ENCODE measurements around the gene SCEL.

The SCEL gene

DNA sequence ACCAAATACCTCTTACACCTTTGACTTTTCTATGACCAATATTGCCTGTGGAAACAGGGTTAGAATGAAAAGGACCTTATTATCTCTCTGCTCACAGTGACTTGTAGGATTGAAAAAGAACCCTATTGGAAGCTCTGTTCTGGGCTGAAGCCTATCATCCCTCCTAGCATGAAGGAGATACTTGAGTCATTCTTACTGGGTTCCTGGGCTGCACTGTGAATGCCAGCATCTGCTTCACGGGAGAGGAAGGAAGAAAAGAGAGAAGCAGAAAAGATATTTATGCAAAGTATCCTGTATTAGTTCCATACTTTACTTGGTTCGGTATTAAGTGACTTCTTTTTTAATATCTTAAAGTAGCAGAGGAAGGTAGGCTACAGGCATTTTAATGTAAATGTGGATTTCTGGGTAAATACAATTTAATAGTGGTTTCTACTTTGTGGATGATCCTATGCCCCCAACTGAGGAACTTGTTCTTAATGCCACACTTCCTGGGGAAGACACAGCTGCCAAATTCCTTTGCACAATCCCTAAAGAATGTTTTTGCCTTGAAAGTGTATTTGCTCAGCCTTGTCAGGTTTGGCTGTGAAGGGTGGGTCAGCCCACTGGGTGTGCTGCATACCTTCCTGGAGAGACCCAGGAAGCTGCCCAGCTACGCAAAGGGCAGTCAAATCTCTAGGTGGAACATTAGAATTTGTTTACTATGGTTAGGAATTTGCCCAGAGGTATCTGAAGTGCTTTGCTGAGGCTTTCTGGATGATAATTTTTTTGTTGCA, 13.7 kb upstream of the SCEL start:
- no peak for DNase-seq (ENCODE audit: low spot score)

GRCh38 chr13:77522444-77522843, 13.1 kb upstream of the SCEL start:
- DNase-seq (ENCODE audit: low spot score), result no peak

- DNase-seq (ENCODE audit: low spot score), result no peak
These were observed 12.1 kb upstream of the SCEL start for GRCh38 chr13:77523386-77523785.

DNA sequence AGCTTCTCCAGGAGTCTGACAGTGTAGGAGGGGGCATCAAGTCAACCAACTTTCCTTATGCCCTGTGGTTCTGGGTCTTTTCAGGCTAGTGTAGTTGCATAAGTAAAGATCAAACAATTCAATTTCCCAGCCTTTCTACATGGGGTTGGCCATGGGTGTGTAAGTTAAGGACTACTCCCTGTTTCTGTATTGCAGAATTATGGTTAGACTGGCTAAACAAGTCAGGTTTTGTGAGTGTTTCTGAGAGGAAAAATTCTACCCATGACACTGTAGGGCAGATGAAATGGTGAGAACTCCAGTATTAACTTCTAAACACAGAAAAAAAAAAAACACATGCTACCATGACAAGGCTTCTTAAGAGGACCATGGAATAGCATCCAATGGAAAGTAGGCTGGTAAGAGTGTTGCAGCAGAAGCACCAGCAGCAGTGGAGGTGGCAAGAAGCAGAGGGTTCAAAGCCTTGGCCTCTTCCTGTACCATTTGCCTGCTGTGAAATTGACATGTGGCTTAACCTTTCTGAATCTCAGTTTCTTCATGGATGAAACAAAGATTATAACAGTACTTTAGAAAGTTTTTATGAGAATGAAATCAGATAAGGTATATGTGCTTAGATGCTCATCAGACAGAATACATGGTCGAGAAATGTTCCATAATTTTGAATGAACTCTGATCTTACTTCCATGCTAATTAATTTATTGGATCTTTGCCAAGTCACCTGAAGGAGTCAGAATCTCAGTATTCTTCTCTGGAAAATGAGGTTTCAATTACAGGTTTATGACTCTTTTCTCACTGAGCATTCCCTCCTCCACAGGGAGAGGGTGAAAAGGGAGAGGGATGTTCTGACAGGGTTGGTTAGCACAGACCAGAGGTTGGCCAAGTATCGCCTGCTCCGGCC, 11.4 kb upstream of the SCEL start:
- DNase-seq (ENCODE audit: low spot score), result no peak

DNA sequence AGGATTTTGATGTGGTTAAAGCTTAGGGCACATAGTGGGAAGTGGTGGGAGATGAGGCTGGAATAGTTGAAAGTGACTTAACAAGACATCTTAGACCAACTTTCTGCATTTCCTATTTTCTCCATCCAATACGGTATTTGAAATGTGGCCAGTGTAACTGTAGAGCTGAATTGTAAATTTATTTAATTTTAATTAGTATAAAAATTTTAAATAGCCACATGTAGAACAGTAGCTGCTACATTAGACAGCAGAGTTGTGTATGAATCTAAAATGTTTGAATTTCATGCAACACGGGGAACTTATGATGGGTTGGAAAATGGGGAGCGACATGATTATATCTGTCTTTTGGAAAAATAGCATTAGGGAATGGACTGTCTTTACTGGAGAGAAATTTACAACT, 7.1 kb upstream of the SCEL start:
- no peak for DNase-seq (ENCODE audit: low spot score)

GRCh38 chr13:77528834-77529500, 6.5 kb upstream of the SCEL start:
- no peak for DNase-seq (ENCODE audit: low spot score)

- no peak for DNase-seq (ENCODE audit: low spot score)
These were observed 6.0 kb upstream of the SCEL start for GRCh38 chr13:77529501-77529840.

GRCh38 chr13:77530875-77531274, 4.6 kb upstream of the SCEL start:
- no peak for DNase-seq (ENCODE audit: low spot score)

DNA sequence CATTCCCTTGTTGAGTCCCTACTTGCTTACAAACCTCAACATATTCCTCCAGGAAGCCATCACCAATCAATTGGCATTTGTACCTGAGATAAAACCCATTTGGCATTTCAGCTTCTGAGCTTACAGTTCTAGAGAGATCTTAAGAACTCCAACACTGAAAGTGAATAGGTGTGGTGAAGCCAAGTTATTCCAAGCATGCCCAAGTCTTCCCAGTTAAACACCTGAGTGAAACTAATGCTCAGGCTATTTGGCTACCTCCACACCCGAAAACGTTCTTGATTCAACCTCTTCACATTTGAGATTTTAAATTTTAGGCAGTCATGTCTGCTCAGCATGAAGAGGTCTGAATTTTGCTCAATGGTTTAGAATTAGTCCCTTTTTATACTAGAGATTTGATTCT, 2.5 kb upstream of the SCEL start:
- DNase-seq (ENCODE audit: low spot score), result no peak

DNA sequence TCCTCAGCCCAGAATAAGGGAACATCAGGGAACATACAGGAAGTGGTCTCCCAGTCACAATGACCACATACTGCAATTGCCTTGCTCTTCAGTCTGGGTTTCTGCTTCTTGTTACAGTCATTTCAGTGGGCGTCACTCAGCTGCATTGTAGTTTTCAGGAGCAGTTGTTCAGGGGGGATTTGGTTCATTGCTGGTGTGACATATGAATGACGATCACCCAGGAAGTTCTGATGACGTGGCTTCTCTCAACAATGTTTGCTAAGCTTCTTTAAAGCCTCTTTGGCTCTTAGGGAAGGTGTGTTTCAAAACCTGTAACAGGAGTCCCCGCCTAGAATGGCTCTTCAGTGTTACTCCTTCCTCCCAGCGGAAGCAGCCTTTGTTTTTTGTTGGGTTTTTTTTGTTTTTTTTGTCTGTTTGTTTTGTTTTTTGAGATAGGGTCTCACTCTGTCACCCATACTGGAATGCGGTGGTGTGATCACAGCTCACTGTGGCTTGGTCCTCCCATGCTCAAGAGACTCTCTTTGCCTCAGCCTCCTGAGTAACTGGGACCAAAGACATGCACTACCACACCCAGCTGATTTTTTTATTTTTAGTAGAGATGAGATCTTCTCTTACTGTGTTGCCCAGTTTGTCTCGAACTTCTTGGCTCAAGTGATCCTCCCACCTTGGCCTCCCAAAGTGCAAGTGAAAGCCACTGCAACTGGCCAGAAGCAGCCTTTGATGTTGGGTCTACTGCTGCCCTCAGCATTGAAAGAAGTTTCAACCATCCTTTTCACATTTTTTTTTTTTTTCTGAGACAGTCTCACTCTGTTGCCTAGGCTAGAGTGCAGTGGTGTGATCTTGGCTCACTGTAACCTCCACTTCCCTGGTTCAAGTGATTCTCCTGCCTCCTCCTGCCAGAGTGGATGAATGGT, 1.4 kb upstream of the SCEL start:
- no peak for DNase-seq (ENCODE audit: low spot score)

- no peak for DNase-seq (ENCODE audit: low spot score)
These were observed 852 bp downstream of the SCEL start for GRCh38 chr13:77536358-77536757.

GRCh38 chr13:77537289-77537919, 1.9 kb downstream of the SCEL start:
- no peak for DNase-seq (ENCODE audit: low spot score)

DNA sequence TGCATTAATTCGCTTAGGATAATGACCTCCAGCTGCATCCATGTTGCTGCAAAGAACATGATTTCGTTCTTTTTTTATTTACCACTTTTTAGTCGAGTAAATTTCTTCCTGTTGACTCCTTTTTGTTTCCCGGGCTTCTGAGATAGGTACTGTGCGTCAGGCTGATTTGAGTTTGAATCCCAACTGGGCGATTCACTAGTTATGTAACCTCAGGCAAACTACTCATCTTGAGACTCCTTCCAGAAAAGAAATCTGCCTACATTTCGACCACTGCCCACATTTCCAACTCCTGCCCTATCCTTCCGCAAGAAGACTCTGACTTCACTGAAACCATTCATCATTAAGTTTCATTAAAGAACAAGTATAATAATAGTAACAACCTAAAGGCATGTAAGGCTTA, 8.2 kb downstream of the SCEL start:
- no peak for DNase-seq (ENCODE audit: low spot score)

DNA sequence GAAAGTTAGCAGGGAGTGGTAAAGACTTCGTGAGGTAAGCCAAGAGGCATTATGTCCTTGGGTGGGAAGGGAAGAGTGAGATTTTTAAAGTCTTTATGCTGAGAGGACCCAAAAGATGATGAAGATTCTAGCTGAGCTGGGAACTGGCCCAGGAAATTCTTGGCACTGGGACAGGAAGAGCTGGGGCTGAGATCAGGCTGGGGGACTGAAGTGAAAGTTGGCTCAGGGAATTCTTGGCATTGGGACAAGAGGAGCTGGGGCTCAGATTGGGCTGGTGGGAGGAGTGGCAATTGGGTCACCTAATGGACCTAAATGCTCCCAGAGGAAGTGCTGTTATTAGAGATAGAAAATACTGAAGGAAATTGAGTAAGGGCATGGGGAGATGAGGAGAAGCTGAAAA, 8.8 kb downstream of the SCEL start:
- DNase-seq (ENCODE audit: low spot score), result peak; percentile 56

DNA sequence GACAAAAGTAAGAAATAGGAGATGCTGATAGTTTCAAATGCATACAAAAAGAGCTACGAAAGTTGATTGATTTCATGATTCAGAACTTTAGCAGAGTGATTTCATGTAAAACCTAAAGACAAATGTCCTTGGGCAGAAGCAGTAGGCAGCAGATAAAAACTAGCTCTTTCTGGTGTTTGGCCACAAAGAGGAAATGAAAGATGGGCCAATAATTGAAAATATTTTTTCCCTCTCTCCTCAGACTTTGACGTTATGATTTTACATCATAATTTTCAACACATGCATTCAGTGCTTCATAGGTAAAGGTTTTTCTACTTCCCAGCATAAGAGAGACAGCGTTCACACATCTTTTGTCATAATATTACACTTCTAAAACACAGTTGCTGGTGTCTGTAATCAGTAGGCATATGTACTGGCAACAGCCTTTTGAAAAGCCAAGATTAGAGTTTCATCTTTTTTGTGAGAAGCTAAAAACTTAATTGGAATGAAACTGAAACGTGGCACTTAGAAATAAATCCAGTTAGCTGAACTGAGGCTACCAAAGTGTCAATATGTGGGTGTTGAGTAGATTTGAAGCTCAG, 9.3 kb downstream of the SCEL start:
- no peak for DNase-seq (ENCODE audit: low spot score)

DNA sequence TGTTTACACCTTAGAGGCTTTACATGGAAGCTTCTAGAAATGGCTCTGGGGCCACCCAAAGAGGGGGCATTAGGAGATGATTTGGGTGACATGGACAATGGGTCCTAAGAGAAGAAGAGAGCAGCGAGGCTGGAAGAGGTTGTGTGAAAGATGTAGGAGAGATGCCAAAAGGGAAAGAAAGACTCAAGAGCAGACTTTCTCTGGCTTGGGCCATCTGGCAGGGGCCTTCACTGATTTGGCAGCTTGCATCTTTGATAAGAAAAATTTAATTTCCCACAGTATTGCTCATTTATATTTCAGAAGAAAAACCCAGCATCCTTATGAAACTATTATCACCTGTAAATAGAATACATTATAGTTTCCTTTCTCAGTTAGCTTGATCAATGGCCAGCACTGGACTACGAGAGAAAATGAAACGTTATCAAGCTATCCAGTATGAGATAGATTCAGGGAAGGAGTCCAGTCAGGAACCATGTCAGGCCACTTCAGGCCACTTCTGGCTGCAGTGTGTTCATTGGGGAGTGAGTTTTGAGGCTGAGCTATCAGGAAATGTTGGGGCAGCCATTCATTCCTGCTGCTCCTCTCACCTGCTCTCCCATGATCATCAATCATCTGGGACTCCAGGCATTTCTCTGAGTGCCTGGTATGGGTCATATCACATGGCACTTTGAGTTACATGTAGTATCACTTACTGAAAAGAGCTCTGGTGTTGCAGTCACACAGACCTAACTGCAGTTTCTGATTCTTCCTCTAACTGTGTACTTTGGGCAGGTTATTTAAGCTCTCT, 10.3 kb downstream of the SCEL start:
- no peak for DNase-seq (ENCODE audit: low spot score)

DNA sequence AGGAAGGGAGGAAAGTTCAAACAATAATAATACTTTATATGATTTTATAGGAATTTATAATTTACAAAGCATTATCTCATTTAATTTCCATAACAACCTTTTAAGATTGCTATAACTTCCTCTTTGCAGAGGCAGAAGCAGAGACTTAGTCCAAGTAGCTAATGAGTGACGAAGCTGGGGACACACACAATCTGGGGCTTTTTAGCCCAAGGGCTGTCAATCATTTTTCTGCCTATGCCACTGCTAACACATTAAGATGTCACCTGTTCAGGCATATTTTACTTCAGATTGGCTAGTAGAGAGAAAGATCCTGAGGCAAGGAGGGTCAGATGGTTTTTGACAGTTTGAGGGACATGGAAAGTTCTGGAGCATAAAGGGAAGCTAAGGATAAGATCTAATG, 12.6 kb downstream of the SCEL start:
- DNase-seq (ENCODE audit: low spot score), result no peak

GRCh38 chr13:77548594-77548993, 13.1 kb downstream of the SCEL start:
- DNase-seq (ENCODE audit: low spot score), result no peak

- no peak for DNase-seq (ENCODE audit: low spot score)
These were observed 18.6 kb downstream of the SCEL start for GRCh38 chr13:77554069-77554468.

DNA sequence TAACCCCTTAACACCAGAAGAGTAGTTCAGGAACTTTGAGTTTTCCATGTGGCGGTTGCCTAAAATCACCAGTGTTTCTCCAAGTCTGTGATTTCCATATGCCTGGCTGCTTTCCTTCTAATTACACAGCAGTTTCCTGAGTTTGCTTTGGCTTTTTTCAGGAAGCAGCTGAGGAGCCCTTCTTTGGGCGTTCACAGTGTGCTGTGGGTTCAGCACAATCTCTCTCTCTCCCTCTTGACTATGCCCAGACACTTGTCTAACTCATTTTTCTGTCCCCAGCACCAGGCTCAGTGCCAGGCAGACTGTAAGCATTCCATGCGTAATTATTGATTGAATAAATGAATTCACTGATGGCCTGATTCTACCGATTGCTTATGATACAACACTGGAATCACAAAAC, 19.7 kb downstream of the SCEL start:
- no peak for DNase-seq (ENCODE audit: low spot score)
